ENCODE measurements around the gene SQSTM1.

Gene SQSTM1

DNA sequence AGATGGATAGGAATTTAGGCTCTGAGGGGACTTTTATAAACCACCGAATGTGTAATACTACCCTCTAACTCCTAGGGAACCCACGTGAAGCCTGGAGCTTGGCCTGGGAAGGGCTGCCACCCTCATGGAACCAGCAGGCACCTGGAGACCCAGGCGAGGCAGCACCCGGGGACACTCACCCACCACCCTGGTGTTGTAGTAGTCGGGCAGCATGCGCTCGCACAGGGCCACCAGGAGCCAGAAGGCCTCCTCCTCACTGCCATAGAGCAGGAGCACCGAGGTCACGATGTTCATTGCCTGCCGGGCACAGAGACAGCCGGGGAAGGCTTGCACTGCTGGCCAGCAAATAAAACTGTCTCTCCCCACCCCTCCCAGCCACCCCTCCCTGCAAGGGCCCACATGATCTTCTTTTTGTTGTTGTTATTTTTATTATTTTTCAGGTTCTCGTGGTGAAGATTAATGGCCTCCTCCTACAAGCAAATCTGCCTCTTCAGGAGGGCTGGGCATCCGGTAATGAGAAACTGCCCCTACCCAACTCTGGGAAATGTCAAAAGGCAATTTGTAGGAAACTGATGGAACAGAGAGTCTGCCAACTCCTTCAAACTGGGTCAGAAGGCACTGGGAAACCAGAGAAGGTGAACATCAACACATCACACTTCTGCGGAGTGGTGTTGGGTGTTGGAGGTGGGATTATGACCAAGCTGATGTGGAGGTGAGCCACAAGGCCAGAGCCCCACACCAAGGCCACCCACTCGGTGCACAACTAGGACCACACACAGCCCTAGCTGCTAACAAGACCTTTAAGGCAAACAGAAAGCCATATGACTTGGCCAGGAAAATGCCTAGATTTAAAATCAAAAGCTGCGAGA, 55.3 kb downstream of the SQSTM1 start:
- Mint-ChIP-seq H3K9me3 (no peaks in the 10 kb centered on the region), H3K27ac (no peak overlapping the region), H3K36me3 (ENCODE audit: low read depth) (peaks cover 26% of the 10 kb centered on the region), H3K4me1 (peaks cover under 1% of the 10 kb centered on the region), H3K4me3 (no peak overlapping the region), H3K27me3 (ENCODE audit: low read depth, poor library complexity) (no peaks in the 10 kb centered on the region)
- no peak for TF ChIP-seq CTCF (IDR thresholded peaks at IDR 0.05)
- no peak for DNase-seq

DNA sequence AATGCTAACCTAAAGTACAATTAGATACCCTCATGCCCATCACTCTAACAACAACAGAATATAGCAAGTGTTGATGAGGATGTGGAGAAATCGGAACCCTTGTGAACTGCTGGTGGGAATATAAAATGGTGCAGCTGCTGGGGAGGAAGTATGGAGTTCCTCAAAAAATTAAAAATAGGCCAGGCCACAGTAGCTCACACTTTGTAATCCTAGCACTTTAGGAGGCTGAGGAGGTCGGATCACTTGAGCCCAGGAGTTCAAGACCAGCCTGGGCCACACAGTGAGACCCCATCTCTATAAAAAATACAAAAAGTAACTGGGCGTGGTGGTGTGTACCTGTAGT, 55.9 kb downstream of the SQSTM1 start:
- peaks cover 27% of the 10 kb centered on the region for H3K36me3 Mint-ChIP-seq (ENCODE audit: low read depth)
- no peaks in the 10 kb centered on the region for H3K4me1 Mint-ChIP-seq
- no peak for TF ChIP-seq CTCF (IDR thresholded peaks at IDR 0.05)
- no peak overlapping the region for H3K4me3 Mint-ChIP-seq
- no peak overlapping the region for H3K27ac Mint-ChIP-seq
- H3K9me3 Mint-ChIP-seq = no peaks in the 10 kb centered on the region
- H3K27me3 Mint-ChIP-seq (ENCODE audit: low read depth, poor library complexity) = no peaks in the 10 kb centered on the region
- DNase-seq = no peak

- H3K36me3 Mint-ChIP-seq (ENCODE audit: low read depth) = peaks cover 45% of the 10 kb centered on the region
- H3K27me3 Mint-ChIP-seq (ENCODE audit: low read depth, poor library complexity) = peaks cover 3% of the 10 kb centered on the region
- H3K4me1 Mint-ChIP-seq = no peaks in the 10 kb centered on the region
- H3K9me3 Mint-ChIP-seq = peaks cover 15% of the 10 kb centered on the region
- TF ChIP-seq CTCF (IDR thresholded peaks at IDR 0.05) = no peak
- no peak overlapping the region for H3K4me3 Mint-ChIP-seq
- no peak overlapping the region for H3K27ac Mint-ChIP-seq
- DNase-seq = no peak
These were observed 57.7 kb downstream of the SQSTM1 start for GRCh38 chr5:179878222-179879002.

GRCh38 chr5:179879003-179879689, 58.4 kb downstream of the SQSTM1 start:
- H3K36me3 Mint-ChIP-seq (ENCODE audit: low read depth) = peaks cover 52% of the 10 kb centered on the region
- H3K9me3 Mint-ChIP-seq = peaks cover 22% of the 10 kb centered on the region
- H3K27me3 Mint-ChIP-seq (ENCODE audit: low read depth, poor library complexity) = peaks cover 3% of the 10 kb centered on the region
- TF ChIP-seq CTCF (IDR thresholded peaks at IDR 0.05) = no peak
- H3K4me1 Mint-ChIP-seq = no peaks in the 10 kb centered on the region
- DNase-seq = no peak
- no peak overlapping the region for H3K27ac Mint-ChIP-seq
- no peak overlapping the region for H3K4me3 Mint-ChIP-seq

DNA sequence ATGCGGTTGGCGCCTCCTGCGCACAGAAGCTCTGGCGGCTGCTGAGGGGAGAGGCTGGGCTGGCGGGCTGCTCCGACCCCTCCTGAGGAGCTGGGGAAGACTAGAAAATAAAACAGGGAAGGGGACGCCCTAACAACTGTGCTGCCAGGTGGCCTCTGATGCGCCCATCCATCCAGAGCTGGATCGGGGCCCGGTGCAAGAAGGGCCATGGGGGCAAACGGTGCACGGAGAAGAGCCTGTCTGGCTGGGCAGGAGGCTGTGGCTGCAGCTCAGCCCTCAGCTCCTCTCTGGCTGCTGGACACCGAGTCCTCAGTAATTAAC, 58.9 kb downstream of the SQSTM1 start:
- H3K36me3 Mint-ChIP-seq (ENCODE audit: low read depth) = peaks cover 58% of the 10 kb centered on the region
- no peak for DNase-seq
- peaks cover 27% of the 10 kb centered on the region for H3K9me3 Mint-ChIP-seq
- no peaks in the 10 kb centered on the region for H3K4me1 Mint-ChIP-seq
- TF ChIP-seq CTCF (IDR thresholded peaks at IDR 0.05) = no peak
- H3K27ac Mint-ChIP-seq = no peak overlapping the region
- no peak overlapping the region for H3K4me3 Mint-ChIP-seq
- H3K27me3 Mint-ChIP-seq (ENCODE audit: low read depth, poor library complexity) = peaks cover 3% of the 10 kb centered on the region

Data from nephron progenitor cell (in vitro differentiated cells).